ENCODE results near the gene MLKL. TPM values are rescaled to one million over a fixed set of nuclear protein-coding genes. Genes with fewer than 3 reads are reported as not detected.

The MLKL gene
- total and polyA plus RNA-seq, 2 of the 13 experiments (the other 11 are each of a cell fraction or from before 2014, with no cell fraction given), result 6.4 to 10.7 TPM

DNA sequence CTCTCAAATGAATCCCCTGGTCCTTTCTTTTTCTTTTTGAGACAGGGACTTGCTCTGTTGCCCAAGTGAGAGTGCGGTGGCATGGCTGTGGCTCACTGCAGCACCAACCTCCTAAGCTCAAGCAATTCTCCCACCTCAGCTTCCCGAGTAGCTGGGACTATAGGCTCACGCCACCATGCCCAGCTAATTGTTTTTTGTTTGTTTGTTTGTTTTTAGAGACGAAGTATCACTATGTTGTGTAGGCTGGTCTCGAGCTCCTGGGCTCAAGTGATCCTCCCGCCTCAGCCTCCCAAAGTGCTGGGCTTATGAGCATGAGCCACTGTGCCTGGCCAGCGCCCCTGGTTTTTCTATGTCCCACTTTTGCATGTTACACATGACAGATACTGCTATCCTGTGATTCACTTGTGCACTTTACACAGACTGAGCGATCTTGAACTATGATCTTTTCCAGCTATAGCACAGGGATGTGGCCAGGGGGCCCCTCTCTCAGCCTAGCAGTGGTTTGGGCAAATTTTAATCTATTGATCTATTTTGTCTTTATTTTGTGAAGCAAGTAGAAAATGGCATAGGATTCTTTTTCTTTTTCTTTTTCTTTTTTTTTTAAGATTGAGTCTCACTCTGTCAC lies 31.3 kb upstream of the MLKL start (continued):
- TF ChIP-seq ZFY (CRISPR knock-in tag; IDR thresholded peaks at IDR 0.05) (no peak), CENPX (CRISPR knock-in tag; IDR thresholded peaks at IDR 0.05) (no peak), NONO (IDR thresholded peaks at IDR 0.05) (no peak), NONO (CRISPR knock-in tag; conservative IDR thresholded peaks at IDR 0.05) (no peak; the same call in 1 of the 2 replicates), GZF1 (CRISPR knock-in tag; IDR thresholded peaks at IDR 0.05) (no peak), ZMYM4 (CRISPR knock-in tag; IDR thresholded peaks at IDR 0.05) (0 out of 2 replicates have a peak, but pooled peaks have one; percentile 17), POGK (CRISPR knock-in tag; conservative IDR thresholded peaks at IDR 0.05) (no peak), RNF219 (CRISPR knock-in tag; IDR thresholded peaks at IDR 0.05) (no peak), GABPB1 (CRISPR knock-in tag; IDR thresholded peaks at IDR 0.05) (no peak), TBL1XR1 (IDR thresholded peaks at IDR 0.05; ENCODE audit: borderline replicate concordance, low read length, partially characterized antibody) (no peak), FLYWCH1 (CRISPR knock-in tag; IDR thresholded peaks at IDR 0.05) (no peak), NR2F6 (IDR thresholded peaks at IDR 0.05) (no peak), NR2F6 (CRISPR knock-in tag; IDR thresholded peaks at IDR 0.05) (peak; percentile 9; the same call in 1 of the 2 replicates), PHF5A (CRISPR knock-in tag; IDR thresholded peaks at IDR 0.05; ENCODE audit: low read depth, unreplicated experiment) (no peak), KAT2B (IDR thresholded peaks at IDR 0.05; ENCODE audit: borderline replicate concordance, low read depth, low read length) (no peak), ETV6 (CRISPR knock-in tag; conservative IDR thresholded peaks at IDR 0.05) (no peak), ATRX (CRISPR knock-in tag; IDR thresholded peaks at IDR 0.05; ENCODE audit: borderline replicate concordance) (no peak), MLX (CRISPR knock-in tag; IDR thresholded peaks at IDR 0.05) (no peak), POLR2AphosphoS5 (IDR thresholded peaks at IDR 0.05; ENCODE audit: low read depth, low read length) (no peak), PPARG (CRISPR knock-in tag; conservative IDR thresholded peaks at IDR 0.05) (peak; percentile 88), MATR3 (CRISPR knock-in tag; IDR thresholded peaks at IDR 0.05) (no peak), SRSF1 (optimal IDR thresholded peaks at IDR 0.05; ENCODE audit: low read depth, low read length) (no peak), ZNF563 (CRISPR knock-in tag; IDR thresholded peaks at IDR 0.05) (no peak), RBM22 (optimal IDR thresholded peaks at IDR 0.05; ENCODE audit: low read length) (no peak)
- TF ChIP-seq, protein P1, sequence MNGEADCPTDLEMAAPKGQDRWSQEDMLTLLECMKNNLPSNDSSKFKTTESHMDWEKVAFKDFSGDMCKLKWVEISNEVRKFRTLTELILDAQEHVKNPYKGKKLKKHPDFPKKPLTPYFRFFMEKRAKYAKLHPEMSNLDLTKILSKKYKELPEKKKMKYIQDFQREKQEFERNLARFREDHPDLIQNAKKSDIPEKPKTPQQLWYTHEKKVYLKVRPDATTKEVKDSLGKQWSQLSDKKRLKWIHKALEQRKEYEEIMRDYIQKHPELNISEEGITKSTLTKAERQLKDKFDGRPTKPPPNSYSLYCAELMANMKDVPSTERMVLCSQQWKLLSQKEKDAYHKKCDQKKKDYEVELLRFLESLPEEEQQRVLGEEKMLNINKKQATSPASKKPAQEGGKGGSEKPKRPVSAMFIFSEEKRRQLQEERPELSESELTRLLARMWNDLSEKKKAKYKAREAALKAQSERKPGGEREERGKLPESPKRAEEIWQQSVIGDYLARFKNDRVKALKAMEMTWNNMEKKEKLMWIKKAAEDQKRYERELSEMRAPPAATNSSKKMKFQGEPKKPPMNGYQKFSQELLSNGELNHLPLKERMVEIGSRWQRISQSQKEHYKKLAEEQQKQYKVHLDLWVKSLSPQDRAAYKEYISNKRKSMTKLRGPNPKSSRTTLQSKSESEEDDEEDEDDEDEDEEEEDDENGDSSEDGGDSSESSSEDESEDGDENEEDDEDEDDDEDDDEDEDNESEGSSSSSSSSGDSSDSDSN (CRISPR knock-in tag; IDR thresholded peaks at IDR 0.05), result no peak
- TF ChIP-seq, protein P2, sequence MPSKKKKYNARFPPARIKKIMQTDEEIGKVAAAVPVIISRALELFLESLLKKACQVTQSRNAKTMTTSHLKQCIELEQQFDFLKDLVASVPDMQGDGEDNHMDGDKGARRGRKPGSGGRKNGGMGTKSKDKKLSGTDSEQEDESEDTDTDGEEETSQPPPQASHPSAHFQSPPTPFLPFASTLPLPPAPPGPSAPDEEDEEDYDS (CRISPR knock-in tag; IDR thresholded peaks at IDR 0.05), result 0 out of 2 replicates have a peak, but pooled peaks have one; percentile 31

All from HepG2 (cell line).